Measurements from ENCODE around the gene TNFAIP6.
"Not testable (repeated sequence)": the region's sequence is repeated elsewhere in the genome, so short reads cannot be mapped to it uniquely, and the experiment has no call there.

TNFAIP6 gene, protein sequence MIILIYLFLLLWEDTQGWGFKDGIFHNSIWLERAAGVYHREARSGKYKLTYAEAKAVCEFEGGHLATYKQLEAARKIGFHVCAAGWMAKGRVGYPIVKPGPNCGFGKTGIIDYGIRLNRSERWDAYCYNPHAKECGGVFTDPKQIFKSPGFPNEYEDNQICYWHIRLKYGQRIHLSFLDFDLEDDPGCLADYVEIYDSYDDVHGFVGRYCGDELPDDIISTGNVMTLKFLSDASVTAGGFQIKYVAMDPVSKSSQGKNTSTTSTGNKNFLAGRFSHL

DNA sequence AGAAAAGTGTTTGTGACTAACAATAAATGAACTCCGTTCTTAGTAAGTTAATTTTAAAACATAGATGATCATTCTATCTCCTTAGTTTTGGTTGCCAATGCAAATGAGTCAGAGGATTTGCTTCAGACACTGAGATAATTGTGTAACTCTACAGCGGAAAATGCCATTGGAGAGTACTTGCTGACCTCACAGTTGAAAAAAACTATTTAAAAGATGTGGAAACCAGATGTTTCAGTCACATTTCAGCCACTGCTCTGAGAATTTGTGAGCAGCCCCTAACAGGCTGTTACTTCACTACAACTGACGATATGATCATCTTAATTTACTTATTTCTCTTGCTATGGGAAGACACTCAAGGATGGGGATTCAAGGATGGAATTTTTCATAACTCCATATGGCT lies at the start of gene TNFAIP6:
TSS of gene TNFAIP6 (plus strand) at position 234 of the 400 bp plus-strand sequence. CDS start at position 309, 75 bp downstream.
- no peak for DNase-seq (ENCODE audit: low spot score)

DNA sequence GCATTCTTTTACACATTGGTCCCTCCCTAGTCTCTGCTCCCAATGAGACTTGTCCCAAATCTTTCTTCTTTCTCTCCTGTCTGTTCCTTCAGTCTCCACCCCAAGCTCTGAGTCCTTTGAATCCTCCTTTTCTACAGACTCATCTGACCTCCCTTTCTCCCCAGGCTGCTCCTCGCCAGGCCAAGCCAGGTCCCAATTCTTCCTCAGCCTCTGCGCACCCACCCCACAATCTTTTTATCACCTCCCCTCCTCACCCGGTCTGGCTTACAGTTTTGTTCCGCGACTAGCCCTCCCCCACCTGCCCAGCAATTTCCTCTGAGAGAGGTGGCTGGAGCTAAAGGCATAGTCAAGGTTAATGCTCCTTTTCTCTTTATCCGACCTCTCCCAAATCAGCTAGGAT lies 47.1 kb upstream of the TNFAIP6 start:
- DNase-seq (ENCODE audit: low spot score): not testable (repeated sequence)

DNA sequence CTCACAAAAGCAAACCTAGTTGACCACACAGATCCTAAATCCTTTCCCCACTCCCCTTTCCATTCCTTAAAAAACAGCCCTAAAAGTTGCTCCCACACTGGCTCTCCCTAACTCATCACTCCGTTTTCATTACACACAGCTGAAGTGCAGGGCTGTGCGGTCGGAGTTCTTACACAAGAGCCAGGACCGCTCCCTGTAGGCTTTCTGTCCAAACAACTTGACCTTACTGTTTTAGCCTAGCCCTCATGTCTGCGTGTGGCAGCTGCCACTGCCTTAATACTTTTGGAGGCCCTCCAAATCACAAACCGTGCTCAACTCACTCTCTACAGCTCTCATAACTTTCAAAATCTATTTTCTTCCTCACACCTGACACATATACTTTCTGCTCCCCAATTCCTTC lies 45.0 kb upstream of the TNFAIP6 start:
- not testable (repeated sequence) for DNase-seq (ENCODE audit: low spot score)

DNA sequence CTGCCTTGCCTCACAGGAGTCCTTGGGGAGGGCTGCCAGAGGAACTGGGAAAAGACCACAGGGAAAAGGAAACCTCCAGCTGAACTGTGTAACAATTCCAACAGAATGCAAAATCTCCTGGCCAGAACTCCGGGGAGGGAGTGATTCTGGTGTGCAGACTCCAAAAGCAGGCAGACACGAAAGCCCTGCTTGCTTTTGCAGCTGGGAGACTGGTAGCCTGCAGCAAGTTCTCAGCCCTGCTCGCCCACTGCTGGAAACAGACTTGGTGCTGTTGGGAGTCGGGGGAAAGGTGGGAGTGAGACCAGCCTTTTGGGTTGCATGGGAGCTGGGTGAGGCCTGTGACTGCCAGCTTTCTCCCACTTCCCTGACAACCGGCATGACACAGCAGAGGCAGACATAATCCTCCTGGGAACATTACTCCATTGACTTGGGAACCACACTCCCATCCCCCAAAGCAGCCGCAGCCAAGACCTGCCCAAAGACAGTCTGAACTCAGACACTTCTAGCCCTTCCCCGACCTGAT lies 42.0 kb upstream of the TNFAIP6 start:
- no peak for DNase-seq (ENCODE audit: low spot score)

DNA sequence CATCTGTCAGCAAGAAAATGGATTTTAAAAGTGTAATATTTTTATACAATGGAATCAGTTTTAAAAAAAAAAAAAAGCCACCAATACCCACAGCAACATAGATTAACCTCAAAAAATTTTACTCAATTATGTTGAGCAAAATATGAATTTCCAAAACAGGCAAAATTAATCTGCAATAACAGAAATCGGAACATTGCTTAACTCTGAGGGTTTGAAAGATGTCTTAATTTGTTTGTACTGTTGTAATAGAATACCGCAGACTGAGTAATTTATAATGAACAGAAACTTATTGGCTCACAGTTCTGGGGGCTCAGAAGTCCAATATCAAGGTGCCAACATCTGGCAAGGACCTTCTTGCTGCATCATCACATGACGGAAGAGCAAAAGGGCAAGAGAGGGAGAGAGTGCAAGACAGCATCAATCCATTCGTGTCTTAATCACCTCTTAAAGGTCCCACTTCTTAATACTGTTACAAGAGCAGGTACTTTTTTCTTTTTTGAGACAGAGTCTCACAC lies 31.8 kb upstream of the TNFAIP6 start:
- no peak for DNase-seq (ENCODE audit: low spot score)

DNA sequence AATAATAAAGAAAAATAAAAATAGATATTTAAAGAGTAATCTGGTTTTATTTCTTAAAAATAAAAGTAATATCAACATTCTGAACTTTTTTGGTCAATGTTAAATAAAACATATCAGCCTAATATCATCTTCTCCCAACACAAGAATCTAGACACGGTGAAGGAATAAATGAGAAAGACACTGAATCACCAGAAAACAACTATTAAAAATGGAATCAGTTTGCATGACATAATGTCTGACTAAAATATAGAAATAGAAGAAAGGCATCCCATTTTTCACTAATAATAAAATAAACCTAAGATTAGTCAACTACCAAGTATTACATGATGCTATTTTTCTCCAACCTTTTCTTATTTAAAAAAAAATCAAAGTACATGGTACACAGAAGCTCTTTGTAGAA lies 30.8 kb upstream of the TNFAIP6 start:
- no peak for DNase-seq (ENCODE audit: low spot score)

DNA sequence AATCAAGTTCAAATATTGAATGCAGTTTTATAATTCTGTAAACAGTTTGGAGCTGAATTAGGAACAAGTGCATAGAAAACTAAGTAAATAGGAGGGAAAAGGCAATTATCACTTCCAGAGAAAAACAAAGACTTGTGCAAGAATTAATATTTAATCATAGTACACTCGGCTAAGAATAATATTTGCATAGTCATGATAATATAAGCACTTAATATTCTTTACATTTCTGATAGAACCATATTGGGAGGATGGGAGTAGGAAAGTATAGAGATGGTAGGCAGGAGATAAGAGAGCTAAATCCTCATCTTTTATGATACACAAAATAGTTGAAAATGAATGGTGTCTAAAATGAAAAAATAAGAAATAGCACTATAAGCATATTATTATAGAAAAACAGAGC lies 27.4 kb upstream of the TNFAIP6 start:
- no peak for DNase-seq (ENCODE audit: low spot score)

DNA sequence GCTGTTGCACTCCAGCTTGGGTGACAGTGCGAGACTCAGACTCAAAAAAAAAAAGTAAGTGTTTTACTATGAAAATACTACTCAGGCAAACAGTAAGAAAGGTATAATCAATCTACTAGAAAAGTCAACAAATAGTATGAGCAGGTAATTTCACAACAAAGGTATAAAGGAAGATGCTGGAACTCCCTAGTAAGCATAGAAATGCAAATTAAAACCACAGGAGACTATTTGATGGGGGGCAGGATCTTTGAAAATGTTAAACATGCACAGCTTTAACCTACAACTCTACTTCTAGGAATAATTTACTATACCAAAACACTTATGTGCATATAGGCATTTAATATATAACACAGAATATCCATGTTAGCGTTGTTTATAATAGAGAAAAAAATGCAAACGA lies 24.3 kb upstream of the TNFAIP6 start:
- no peak for DNase-seq (ENCODE audit: low spot score)

DNA sequence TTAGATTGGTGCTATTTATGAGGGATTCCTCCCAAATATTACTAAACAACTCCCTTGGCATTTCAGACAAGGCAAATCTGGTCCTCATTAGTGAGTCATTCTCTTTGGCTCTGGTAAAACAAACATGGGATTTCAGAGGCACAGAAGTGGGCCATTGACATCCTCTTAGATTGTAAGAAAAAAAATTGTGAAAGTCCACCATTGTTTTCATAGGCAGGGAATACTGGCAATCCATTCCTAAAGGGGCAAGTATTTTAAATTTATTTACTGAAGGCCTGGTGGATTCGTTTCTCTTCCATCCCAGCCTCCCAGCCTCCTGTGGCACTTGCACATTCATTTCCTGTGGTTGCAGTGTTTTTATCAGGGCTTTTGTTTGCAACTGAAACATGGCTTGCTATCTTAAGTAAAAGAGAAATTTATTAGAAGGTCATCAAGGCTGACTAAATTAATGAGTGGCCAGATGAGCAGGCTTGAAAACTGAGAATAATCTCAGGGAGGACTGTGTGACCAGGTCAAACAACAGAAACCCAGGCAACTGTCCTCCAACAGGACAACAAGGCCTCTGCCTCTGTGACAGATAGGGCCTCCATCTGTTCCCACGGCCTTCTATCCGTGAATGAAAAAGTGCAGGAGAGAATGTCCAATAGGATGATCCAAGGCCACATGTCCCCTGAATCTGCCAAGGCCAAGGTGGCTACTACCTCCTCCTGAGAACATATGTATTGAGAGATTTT lies 23.1 kb upstream of the TNFAIP6 start:
- DNase-seq (ENCODE audit: low spot score): no peak

DNA sequence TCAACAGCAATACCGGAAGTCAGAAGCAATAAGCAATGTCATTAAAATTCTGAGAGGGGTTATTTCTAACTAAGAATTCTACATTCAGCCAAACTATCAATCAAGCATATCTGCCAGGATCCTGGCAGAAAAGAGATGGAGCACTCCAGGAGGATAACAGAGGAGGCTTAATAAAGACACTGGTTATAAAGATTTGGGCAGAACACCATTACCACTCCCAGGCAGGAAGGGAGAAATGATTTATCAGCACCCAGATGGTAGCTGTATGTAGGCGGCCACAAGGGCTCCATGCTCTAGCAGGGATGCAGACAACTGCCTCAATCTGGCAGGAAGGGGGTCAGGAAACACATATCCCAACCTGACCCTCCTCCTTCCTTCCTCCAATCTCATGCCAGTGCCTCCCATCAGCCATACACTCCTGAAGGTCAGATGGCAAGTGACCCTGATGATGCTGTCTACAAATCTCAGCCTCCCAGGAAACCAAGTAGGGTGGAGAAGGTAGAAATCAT lies 20.5 kb upstream of the TNFAIP6 start:
- no peak for DNase-seq (ENCODE audit: low spot score)

DNA sequence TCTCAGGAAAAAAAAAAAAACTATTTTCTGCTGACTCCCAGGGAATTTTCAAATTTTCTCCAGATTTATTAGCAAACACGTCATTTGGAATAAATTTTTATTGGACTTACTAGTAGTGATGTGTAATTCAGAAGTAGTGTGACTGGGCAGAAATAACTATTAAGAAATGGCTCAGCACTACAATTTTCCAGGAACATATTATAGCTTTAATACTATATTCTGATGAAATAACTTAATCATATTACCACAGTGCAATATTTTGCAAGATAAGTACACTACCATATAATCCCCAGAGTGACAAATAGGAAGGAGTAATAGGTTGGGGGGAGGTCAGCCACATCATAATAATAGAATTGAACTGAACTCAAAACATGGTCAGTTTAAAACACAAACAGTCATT lies 19.7 kb upstream of the TNFAIP6 start:
- DNase-seq (ENCODE audit: low spot score): no peak

DNA sequence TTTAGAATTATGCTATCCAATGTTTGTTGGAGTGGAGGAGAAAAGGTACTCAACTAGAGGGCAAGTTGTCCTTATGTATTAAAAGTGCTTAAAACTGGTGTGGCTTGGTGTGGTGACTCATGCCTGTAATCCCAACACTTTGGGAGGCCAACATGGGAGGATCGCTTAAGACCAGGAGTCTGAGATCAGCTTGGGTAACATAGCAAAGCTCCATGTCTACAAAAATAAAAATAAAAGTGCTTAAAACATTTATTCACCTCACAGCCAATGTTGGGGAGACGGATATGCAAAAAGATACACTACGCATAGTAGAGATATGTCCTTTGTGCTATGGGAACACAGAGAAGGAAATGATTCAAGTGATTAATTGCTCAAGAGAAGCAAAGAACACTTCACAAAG lies 19.3 kb upstream of the TNFAIP6 start:
- no peak for DNase-seq (ENCODE audit: low spot score)

DNA sequence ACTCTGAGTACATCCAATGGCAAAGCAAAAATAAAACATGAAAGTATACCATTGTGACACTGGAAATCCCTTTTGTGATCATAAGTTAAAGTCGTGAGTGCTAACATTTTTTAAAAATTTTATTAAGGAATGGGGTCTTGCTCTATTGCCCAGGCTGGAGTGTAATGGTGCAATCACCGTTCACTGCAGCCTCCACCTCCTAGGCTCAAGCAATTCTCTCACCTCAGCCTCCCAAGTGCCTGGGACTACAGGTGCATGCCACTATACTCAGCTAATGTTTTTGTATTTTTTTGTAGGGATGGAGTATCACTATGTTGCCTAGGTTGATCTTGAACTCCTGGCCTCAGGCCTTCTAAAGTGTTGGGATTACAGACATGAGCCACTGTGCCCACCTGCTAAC lies 14.3 kb upstream of the TNFAIP6 start:
- no peak for DNase-seq (ENCODE audit: low spot score)

DNA sequence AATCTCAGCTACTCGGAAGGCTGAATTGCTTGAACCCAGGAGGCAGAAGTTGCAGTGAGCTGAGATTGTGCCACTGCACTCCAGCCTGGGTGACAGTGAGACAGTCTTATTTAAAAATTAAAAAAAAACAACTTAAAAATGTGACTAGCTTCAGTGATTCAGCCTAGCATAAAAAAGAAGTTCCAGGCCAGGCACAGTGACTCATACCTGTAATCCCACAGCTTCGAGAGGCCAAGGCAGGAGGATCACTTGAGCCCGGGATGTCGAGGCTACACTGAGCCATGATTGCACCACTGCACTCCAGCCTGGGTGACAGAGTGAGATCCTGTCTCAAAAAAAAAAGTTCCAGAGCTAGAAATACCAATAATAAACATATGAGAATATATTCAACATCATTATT lies 13.2 kb upstream of the TNFAIP6 start:
- DNase-seq (ENCODE audit: low spot score): not testable (repeated sequence)

DNA sequence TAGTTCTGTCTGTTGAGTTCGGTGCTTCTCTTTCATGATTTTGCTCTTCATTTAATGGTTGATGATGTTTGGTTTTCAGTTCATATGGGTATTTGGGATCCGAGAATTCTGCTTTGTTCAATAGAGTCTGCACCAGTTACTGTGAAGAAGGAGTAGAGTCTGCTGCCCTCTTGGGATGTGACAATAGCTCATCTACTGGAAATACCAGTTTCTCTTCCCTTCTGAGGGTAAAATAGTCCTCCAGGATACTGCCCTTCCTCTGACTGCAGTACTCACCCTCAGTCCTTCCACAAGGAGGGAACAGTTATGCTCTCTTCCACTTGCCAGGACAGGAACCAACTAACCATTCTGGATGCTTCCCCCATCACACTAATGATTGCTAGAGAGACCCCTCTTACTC lies 12.5 kb upstream of the TNFAIP6 start:
- DNase-seq (ENCODE audit: low spot score): no peak

DNA sequence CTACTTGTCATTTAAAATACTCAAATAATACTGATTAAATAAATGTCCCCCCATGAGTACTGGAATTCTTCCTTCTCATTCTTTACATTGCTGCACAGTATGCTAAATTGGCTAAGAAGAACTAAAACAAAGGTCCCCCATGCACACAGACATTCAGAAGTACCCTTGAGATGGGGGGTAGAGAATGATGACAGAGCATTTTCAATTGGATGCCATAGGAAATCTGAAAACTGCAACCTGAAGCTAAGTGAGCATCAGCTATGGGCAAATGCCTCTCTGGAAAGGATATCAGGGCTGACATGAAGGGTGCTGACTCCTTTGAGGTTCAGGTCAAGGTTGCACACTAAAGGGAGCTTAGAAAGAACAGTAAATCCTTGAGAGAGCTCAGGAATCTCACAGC lies 10.1 kb upstream of the TNFAIP6 start:
- no peak for DNase-seq (ENCODE audit: low spot score)

DNA sequence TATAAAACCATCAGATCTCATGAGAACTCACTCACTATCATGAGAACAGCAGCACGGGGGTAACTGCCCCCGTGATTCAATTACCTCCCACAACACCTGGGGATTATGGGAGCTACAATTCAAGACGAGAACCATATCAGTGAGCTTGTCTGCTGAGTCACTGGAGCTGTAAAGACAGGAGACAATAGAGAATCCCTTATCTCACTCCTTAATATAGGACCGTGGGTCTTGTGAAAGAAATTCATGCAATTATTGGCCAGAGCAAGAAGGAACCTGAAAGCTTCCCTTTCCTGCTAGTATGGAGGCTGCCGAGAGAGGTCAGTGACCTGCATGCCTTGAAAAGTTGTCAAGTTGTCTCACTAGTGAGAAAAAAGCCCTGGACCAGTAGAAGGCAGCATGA lies 9.5 kb upstream of the TNFAIP6 start:
- no peak for DNase-seq (ENCODE audit: low spot score)

DNA sequence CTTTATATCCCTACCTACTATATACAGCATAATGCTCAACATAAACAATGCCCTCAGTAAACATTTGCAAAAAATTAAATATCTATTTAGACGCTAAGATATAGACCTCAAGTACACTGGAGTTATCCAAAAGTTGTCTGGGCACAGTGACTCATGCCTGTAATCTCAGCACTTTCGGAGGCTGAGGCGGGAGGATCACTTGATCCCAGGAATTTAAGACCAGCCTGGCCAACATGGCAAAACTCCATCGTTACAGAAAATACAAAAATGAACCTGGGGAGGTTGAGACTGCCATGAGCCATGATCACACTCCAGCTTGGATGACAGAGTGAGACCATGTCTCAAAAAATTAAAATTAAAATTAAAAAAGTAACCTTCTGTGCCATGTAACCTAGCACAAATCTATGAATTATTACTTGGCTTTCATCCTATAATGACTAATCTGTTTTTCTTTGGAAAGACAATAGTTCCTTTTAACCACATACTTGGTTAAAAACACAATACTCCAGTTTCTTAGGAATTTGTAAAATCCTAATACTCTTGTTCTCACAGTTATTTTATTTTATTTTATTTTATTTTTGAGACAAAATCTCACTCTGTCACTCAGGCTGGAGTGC lies 6.7 kb upstream of the TNFAIP6 start:
- no peak for DNase-seq (ENCODE audit: low spot score)

DNA sequence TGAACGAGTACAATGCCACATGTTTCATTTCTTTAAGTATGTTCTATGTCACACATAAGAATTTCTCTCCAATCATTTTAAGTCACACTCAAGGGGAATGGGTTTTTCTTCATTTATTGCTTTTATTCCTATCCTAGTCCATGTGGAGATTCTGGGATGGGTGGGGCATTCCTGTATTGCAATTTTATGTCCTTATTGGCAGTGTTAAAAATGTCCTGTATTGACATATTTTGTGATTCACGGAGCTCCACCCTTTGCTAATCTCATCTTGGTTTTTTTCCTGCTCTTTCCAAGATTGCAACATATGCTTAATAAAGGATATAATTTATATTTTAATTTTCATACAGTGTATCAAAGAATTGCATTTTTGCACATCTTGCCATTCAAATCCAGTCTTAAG lies 3.4 kb upstream of the TNFAIP6 start:
- no peak for DNase-seq (ENCODE audit: low spot score)

DNA sequence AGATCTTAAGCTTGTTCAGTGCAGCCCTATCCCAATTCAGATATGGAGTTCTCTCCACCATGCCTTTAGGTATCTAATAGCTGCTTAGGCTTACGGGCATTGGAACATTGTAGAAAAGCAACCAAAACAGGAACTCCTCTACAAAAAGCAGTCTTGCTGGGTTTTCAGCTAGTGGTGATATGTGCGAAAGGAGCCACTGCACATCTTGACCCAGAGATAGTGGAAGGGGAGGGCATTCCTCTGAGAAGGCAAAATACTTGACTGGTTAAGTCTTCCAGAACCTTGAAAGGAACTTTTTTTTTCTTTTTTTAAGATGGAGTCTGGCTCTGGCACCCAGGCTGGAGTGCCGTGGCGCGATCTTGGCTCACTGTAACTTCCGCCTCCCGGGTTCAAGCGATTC lies 2.6 kb upstream of the TNFAIP6 start:
- DNase-seq (ENCODE audit: low spot score): no peak

DNA sequence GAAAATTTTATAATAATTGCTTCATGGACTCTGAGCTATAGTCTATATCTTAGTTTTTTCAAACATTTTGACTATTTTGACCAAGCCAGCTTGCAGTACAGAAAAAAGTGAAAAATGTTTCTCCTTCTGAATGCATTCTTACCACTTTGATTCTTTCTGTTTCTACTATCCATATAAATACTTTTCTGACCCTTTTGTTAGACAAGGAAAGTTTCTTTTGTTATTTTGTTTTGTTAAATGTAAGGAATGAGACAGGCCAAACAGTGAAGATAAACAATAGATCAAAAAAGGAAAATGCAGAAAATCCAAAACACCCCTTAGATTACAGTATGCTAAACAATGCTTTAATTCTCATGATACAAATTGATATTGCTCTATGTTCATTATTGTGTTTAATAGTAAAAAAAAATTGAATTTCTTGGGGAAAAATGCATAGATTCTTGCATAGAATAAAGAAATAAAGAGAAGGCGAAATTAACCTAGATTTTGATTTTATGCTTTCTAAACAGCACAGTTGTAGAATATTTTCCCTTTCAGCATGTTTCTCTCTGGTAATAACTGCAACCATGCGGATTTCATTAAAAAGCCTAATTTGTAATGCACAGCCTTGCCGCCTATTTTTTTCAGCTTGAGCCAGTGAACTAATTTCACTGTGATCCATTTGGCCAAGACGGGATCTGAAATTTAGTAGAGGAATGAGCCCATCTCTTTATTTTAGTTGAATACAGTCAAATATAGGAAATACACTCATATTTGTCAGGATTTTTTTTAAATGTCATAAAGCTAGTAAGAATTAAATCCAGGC lies 976 bp downstream of the TNFAIP6 start:
- no peak for DNase-seq (ENCODE audit: low spot score)

Measured in CD4-positive, alpha-beta T cell treated with Interleukin-15 for 4 hours (primary cell).